Endometrial microvascular endothelial cells (primary cell): ENCODE data around the gene CAMSAP3. TPM values are rescaled to one million over a fixed set of nuclear protein-coding genes. Genes with fewer than 3 reads are reported as not detected.
"Not testable (repeated sequence)": the region's sequence is repeated elsewhere in the genome, so short reads cannot be mapped to it uniquely, and the experiment has no call there.

Experiments
- in situ Hi-C: cut with HindIII; loops from 2 replicates; pipeline ENCODE4 v1.10.0; 2017; ENCODE audit warnings: low sequenced_read_pairs, low pct_unique_long_range_greater_than_20kb; ENCODE audit errors: inconsistent ontology term
- total RNA-seq: library from RNA; depleted of rRNA; stranded (reverse); fragments of >200 nt; gene quantifications from one replicate; pipeline ENCODE4 v1.2.3, GENCODE V29; 2015; ENCODE audit errors: inconsistent ontology term

The CAMSAP3 gene
- total RNA-seq, 1 donor from 2014 or later: not detected

DNA sequence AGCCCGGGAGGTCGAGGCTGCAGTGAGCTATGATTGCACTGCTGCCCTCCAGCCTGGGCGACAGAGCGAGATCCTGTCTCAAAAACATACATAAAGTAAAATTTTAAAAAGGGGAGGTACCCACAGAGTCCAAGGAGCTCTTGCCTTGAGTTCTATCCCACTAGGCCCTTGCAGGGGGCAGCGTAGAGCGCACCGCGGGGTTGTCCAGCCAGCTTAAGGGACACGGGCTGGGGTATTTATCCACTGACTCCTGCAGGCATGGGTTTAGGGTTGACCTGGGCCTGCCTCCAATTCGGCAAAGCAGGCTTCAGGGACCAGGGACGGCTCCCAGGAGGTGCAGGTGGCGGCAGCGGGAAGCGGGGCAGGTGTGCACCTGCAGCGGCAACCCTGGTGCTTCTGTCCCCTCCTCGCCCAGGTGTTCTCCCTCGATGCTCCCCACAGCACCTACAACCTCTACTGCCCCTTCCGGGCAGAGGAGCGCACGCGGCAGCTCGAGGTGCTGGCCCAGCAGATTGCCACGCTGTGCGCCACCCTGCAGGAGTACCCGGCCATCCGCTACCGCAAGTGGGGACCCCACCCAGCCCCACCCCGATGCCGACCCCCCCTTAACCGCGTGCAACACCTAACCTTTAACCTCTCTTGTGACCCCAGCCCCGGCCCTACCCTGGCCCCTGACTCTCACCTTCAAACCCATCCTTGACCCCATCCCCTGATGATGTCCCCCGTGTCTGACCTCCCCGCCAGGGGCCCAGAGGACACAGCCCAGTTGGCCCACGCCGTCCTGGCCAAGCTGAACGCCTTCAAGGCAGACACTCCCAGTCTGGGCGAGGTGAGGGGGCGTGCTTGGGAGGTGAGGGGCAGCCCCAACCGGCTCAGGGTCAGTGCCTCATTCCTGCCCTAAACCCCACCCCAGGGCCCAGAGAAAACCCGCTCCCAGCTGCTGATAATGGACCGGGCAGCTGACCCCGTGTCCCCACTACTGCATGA is 45.9 kb downstream of the CAMSAP3 start:
- in situ Hi-C loops: no loop called here

DNA sequence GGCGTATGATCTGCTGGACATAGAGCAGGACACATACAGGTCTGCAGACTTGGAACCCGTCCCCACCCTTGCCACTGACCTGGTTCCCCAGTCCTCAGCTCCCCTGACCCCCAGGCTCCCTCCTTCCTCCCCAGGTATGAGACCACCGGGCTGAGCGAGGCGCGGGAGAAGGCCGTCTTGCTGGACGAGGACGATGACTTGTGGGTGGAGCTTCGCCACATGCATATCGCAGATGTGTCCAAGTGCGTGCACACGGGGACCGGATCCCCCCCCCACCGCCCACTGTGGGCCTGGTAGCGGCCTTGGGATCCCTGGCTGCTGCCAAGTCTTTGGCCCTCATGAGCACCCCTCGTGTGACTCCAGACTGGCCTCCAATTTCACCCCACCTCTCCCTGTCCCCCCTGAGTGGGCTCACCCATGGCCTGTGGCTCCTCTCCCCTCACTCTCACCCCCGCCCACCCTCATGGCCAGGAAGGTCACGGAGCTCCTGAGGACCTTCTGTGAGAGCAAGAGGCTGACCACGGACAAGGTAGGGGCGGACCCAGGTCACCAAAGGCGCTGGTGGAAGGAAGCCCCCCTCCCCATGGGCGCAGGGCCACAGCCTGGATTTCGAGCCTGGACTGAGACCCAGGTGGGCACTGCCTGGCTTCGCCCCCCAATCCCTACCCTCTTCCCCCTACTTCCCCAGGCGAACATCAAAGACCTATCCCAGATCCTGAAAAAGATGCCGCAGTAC is 46.8 kb downstream of the CAMSAP3 start:
- in situ Hi-C loops: no loop called here

DNA sequence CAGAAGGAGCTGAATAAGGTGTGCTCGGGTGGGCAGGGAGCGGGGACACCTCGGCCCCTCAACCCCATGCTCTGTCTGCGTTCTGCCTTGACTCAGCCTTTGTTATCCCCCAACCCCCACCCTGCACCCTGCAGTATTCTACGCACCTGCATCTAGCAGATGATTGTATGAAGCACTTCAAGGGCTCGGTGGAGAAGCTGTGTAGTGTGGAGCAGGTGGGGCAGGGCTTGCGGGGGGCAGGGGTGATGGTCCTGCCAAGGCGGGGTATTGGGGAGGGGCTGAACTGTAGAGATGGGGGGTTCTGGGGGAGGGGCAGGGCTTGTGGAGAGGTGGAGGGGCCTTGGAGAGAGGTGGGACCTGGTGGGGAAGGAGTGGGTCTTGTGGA is 47.4 kb downstream of the CAMSAP3 start:
- in situ Hi-C loops: no loop called here

DNA sequence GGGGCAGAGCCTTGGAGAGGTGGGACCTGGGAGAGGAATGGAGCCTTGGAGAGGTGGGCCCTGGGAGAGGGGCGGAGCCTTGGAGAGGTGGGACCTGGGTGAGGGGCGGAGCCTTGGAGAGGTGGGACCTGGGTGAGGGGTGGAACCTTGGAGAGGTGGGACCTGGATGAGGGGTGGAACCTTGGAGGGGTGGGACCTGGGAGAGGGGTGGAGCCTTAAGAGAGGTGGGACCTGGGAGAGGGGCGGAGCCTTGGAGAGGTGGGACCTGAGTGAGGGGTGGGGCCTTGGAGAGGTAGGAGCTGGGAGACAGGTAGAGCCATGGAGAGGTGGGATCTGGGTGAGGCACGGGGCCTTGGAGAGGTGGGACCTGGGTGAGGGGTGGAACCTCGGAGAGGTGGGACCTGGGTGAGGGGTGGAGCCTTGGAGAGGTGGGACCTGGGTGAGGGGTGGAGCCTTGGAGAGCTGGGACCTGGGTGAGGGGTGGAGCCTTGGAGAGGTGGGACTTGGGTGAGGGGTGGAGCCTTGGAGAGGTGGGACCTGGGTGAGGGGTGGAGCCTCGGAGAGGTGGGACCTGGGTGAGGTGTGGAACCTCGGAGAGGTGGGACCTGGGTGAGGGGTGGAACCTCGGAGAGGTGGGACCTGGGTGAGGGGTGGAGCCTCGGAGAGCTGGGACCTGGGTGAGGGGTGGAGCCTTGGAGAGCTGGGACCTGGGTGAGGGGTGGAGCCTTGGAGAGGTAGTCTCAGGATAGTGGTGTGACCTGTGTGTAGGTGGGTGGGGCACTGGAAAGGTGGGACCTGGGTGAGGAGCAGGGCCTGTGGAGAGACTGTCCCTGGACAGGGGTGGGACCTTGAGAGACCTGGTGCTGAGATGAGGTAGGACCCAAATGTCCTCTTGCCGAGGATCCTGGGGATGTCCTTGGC is 48.2 kb downstream of the CAMSAP3 start:
- in situ Hi-C loops: not testable (repeated sequence)

DNA sequence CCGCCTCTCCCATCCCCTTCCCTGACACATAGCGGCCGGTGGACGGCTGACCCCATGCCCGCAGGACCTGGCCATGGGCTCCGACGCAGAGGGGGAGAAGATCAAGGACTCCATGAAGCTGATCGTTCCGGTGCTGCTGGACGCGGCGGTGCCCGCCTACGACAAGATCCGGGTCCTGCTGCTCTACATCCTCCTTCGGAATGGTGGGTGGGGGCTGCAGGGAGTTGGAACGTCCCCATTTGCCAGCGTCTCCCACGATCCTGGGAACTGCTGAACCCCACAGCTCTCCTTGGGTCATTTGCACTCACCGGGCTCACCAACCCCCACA is 48.9 kb downstream of the CAMSAP3 start:
- in situ Hi-C loops: no loop called here

DNA sequence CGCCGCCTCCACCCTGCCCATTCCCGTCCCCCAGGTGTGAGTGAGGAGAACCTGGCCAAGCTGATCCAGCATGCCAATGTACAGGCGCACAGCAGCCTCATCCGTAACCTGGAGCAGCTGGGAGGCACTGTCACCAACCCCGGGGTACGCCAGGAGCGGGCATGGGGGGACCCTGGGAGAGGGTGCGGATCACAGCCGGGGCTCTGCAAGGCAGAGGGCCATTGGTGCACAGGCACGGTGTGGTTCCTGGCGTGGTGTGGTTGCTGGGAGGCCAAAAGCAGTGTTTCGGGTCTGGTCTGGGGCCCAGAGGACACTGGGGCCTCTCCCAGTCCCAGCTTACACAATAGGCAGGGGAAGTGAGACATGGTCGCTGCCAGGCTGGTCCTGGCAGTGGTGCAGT is 49.5 kb downstream of the CAMSAP3 start:
- in situ Hi-C loops: no loop called here

DNA sequence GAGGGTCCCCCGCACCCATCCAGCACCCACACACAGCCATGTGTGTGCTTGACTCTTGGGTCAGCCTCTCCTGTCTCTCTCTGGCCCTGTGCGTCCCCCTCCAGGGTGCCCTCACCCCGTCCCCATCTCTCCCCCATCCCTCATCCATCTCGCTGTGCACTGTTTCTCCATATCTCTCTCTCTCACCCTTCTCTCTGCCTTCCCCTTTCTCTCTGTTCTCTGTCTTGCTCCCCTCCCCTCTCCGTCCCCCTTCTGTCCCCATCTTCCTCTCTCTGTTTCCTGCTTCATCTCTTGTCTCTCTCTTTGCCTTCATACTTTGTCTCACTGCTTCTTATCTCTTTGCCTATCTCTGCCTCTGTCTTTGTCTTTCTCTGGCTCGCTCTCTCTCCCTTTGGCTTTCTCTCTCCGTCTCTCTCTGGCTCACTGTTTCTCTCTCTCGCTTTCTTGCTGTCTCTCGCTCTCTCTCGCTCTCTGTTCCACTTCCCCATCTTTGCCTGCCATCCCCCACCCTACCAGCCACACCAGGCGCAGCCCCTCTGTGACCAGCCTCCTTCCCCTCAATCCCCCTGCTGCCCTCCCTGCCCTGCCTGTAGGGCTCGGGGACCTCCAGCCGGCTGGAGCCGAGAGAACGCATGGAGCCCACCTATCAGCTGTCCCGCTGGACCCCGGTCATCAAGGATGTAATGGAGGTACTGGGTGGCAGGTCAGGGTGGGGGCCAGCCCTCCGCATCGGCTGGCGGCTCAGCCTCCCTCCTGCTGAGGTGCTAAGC is 50.2 kb downstream of the CAMSAP3 start:
- in situ Hi-C loops: no loop called here

DNA sequence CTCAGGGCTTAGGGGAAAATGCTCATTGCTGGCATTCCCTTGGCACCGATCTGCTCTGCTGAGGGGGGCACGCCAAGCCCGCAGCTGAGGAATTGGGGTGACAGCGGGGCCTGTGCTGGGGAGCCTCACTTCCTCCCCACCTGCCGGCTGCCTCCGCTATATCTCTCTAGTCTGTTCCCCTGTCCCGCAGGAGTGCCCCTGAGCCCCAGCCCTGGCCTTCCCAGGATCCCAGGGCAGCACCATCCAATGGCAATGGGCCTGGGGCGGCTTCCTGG is 50.7 kb downstream of the CAMSAP3 start:
- in situ Hi-C loops: no loop called here

DNA sequence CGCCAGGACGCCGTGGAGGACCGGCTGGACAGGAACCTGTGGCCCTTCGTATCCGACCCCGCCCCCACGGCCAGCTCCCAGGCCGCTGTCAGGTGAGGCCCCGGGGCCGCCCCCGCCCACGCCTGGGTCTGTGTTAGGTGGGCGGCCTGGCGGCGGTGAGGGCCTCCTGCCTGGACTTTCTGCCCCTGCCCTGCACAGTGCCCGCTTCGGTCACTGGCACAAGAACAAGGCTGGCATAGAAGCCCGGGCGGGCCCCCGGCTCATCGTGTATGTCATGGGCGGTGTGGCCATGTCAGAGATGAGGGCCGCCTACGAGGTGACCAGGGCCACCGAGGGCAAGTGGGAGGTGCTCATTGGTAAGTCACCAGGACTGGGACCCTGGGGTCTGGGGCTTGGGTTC is 51.5 kb downstream of the CAMSAP3 start:
- in situ Hi-C loops: no loop called here

DNA sequence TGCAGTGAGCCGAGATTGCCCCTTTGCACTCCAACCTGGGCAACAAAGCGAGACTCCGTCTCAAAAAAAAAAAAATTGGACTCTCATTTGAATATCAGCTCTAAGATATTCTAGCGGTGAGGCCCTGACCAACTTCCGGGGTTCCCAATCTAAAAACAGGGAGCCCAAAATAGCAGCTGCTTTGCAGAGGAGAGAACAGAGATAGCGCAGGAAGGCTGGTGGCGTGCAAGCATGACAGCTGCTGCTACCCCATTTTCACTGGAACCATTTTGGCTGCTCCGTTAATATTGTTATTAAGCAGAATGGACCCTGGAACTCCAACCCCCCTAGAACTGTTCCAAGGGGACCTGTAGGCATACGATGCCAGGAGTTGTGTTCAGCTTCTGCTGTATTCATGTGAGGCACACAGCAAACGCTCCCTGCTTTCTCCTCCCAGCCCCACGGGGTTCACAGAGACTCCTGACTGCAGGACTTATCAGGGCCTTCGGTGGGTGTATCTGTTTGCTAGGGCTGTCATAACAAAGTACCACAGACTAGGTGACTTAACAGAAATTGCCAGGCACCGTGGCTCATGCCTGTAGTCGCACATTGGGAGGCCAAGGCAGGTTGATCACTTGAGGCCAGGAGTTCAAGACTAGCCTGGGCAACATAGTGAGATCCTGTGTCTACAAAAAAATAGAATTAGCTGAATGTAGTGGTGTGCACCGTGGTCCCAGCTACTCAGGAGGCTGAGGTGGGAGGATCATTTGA is 52.8 kb downstream of the CAMSAP3 start:
- in situ Hi-C loops: no loop called here

DNA sequence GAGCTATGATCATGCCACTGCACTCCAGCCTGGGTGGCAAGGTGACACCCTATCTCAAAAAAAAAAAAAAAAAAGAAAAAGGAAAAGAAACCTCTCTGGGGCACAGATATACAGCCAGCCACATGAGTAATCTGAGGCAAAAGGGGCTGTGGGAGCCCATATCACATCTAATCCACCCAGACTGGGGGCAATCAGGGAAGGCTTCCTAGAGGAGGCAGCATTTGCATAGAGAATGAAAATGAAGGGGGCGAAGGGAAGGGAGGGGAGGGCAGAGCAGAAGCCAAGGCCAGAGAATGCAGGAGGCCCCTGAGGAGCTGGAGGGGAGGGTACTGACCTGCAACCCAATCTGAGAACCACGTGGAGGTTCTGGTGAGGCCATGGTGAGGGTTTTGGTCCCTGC is 54.5 kb downstream of the CAMSAP3 start:
- in situ Hi-C loops: no loop called here

DNA sequence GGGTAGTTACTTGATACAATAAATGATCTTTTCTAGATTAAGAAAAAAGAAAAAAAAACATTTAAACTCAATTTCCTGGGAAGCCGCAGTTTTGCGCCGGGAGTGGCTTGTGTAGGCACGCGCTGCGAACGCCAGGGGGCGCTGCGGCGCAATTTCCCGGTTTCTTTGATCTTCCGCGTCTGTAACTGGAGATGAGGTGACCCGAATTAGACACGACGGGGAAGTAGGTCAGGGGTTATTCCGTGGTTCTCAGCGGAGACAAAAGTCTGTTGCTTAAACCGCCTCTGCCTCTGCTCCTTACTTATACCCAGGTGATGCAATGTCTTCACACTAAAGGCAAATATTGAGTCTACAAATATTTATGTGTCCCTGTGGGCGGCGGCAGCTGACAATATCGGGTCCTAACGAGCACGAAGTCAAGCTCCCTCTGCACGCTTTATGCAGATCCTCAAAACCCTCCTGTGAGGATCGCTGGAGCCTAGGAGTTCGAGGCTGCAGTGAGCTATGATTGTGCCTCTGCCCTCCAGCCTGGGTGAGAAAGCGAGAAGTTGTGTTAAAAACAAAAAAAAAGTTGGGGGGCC is 56.5 kb downstream of the CAMSAP3 start:
- in situ Hi-C loops: no loop called here

DNA sequence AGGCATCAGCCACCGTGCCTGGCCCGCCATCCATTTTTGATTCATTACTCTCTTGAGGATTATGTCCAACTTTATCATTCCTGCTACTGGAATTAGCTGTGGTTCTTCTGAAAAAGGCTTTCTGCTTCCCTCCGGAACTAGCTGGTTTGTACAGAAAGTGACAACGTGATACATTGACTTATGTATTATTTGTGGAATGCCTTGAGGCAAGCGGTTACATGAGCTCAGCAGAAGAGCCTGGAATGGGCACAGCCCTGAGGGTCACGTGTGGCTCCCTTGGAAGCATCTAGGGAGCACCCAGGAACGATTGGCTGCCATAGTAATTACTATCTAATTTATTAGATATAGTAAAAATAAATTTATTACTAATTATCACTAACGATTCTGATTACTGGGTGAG is 58.7 kb downstream of the CAMSAP3 start:
- in situ Hi-C loops: no loop called here

DNA sequence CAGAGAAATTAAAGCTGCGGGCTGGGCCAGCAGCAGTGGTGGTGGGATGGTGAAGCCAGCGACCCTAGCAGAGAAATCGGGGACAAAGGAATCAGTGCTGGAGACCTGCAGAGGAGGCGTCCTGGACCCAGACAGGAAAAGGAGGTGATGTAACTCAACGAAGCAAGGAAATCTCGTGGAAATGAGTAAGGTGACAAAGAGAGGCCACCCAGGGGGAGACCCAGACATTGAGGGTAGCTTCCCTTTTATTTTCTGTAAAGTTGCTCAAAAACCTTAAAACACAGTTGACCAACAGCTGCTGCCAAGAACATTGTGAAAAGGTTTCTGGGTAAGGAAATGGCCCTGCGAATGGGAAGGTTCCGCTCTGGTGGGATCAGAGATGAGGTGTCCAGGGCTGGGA is 59.9 kb downstream of the CAMSAP3 start:
- in situ Hi-C loops: no loop called here

DNA sequence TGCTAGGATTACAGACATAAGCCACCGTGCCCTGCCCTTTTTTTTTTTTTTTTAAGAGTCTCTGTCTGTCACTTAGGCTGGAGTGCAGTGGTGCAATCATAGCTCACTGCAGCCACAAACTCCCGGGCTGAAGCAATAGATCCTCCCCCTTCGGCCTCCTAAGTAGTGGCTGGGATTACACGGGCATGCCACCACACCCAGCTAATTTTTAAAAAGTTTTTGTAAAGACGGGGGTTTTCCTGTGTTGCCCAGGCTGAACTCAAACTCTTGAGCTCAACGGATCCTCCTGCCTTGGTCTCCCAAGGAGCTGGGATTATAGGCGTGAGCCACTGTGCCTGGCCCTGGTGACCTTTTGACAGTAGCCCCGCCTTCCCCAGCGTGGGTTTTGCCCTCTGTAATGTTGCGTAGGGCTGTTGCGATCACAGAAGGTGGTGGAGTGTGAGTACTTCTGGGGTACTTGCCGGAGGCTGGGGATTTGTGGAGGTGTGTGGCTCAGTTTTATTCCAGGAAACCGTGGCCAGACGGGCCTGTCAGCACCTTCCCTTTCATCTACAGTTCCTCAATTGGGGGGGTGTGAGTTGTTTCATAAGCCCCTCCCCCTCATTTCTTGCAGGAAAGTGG is 61.6 kb downstream of the CAMSAP3 start:
- in situ Hi-C loops: no loop called here

DNA sequence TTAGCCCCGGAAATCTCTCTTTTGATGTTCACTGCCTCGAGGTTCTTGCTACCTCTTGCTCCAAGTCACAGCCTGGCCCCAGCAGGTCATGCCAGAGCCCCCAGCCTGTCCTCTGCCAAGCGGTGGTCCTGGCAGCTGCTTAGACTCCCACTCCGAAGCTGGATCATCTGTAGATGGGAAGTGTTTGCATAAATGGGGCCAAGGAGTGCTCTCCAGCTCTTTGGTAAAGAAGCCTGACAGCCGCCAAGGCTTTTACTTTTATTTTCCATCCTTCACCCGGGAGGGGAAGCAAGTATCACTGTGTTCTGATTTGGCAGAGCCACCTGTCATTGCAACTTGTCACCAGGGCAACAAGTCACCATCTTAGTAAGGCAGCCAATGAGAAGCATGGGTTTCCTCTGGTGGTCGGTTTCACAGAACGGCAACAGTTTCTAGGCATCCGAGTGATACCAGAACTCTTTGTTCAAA is 62.6 kb downstream of the CAMSAP3 start:
- in situ Hi-C loops: no loop called here
